Endothelial cell of umbilical vein (primary cell): ENCODE measurements around the gene QPCT. TPM values are rescaled to one million over a fixed set of nuclear protein-coding genes. Genes with fewer than 3 reads are reported as not detected.

Experiments
- BruUV-seq: library from RNA; stranded (reverse); fragments of 400-500 nt; replicated peaks from 2 replicates; lab custom pipeline; 2021; lab: Mats Ljungman, UMichigan
- CTCF ChIA-PET: fragments of 300-600, 350-600 bp; sonication (Branson Sonifier 250); formaldehyde crosslinking; loops from one replicate; lab custom pipeline; 2021; ENCODE audit warnings: antibody characterized with exemption, inconsistent platforms; lab: Charles Lee
- POLR2A ChIA-PET: fragments of 300-600, 350-600 bp; sonication (Branson Sonifier 250); formaldehyde crosslinking; loops from one replicate; lab custom pipeline; 2021; ENCODE audit warnings: antibody characterized with exemption, inconsistent platforms; lab: Charles Lee
- DNase-seq: peaks from one replicate; pipeline ENCODE4 v3.0.0-alpha.2; 2011; ENCODE audit warnings: low read depth, low spot score
- FAIRE-seq: peaks from 2 replicates; lab custom pipeline; 2011; peaks lifted over from hg19 to GRCh38; lab: Jason Lieb, UNC
- H2AFZ ChIP-seq: 2 replicates; pipeline ENCODE4 v1.6.0; 2012; ENCODE audit warnings: low read depth, low read length, control low read depth, inconsistent platforms
- H3K27ac ChIP-seq: 2 replicates; pipeline ENCODE4 v1.5.1; 2011; ENCODE audit warnings: low read depth, mild to moderate bottlenecking, control low read depth, low read length, moderate library complexity; ENCODE audit not compliant: insufficient read depth
- H3K27me3 ChIP-seq, 2 experiments: 2 replicates each; pipeline versions ENCODE4 v1.6.0 to v1.6.1; 2011; ENCODE audit warnings: low read length in 2 of 2, mixed read lengths in 1 of 2; ENCODE audit not compliant: control insufficient read depth in 2 of 2, insufficient read depth in 2 of 2
- H3K36me3 ChIP-seq, 2 experiments: 2 replicates in 1 of 2; 3 replicates in 1 of 2; pipeline ENCODE4 v1.5.1; 2011; ENCODE audit warnings: low read length in 2 of 2, mild to moderate bottlenecking in 1 of 2, moderate library complexity in 1 of 2; ENCODE audit not compliant: control insufficient read depth in 2 of 2, insufficient read depth in 2 of 2; ENCODE audit errors: extremely low read depth in 1 of 2
- H3K4me1 ChIP-seq: 3 replicates; pipeline ENCODE4 v1.5.1; 2011; ENCODE audit warnings: mild to moderate bottlenecking, low read length; ENCODE audit not compliant: control insufficient read depth, insufficient read depth; ENCODE audit errors: extremely low read depth
- H3K4me2 ChIP-seq: 2 replicates; pipeline ENCODE4 v1.6.1; 2011; ENCODE audit warnings: low read length, control low read depth, mixed read lengths; ENCODE audit not compliant: insufficient read depth
- H3K4me3 ChIP-seq, 3 experiments: fragments of 200-600 bp in 1 of 3; sonication (generic), shearing (Covaris generic) in 1 of 3; replicated peaks in 1 of 3; 2 replicates each; pipeline ENCODE4 v1.5.1; 2011 to 2016; ENCODE audit warnings: control low read depth in 3 of 3, low read length in 3 of 3, mild to moderate bottlenecking in 2 of 3, inconsistent platforms in 1 of 3, low read depth in 1 of 3, moderate library complexity in 1 of 3; ENCODE audit not compliant: insufficient read depth in 1 of 3
- H3K79me2 ChIP-seq: 2 replicates; pipeline ENCODE4 v1.6.0; 2012; ENCODE audit warnings: low read length, inconsistent platforms; ENCODE audit not compliant: control insufficient read depth, insufficient read depth
- H3K9ac ChIP-seq: replicated peaks from 2 replicates; pipeline ENCODE3; 2011; ENCODE audit warnings: low read length, control low read depth; ENCODE audit not compliant: insufficient read depth; ENCODE audit errors: extremely low read depth
- H3K9me1 ChIP-seq: replicated peaks from 3 replicates; pipeline ENCODE4 v1.6.0; 2011; ENCODE audit warnings: mild to moderate bottlenecking, low read length; ENCODE audit not compliant: control insufficient read depth, insufficient read depth; ENCODE audit errors: extremely low read depth
- H3K9me3 ChIP-seq: replicated peaks from 2 replicates; pipeline ENCODE4 v1.5.1; 2012; ENCODE audit warnings: low read length, inconsistent platforms; ENCODE audit not compliant: control insufficient read depth, insufficient read depth
- H4K20me1 ChIP-seq: replicated peaks from 2 replicates; pipeline ENCODE3; 2011; ENCODE audit warnings: mild to moderate bottlenecking, low read length; ENCODE audit not compliant: control insufficient read depth, insufficient read depth; ENCODE audit errors: extremely low read depth
- EZH2 ChIP-seq: IDR thresholded peaks from 2 replicates; pipeline ENCODE4 v1.6.1; 2012; ENCODE audit warnings: borderline replicate concordance, low read depth, mild to moderate bottlenecking, moderate library complexity, low read length, inconsistent platforms; ENCODE audit not compliant: severe bottlenecking
- FOS ChIP-seq: IDR thresholded peaks from 2 replicates; pipeline ENCODE4 v1.6.1; 2011; ENCODE audit warnings: mild to moderate bottlenecking, low read length, moderate library complexity, borderline replicate concordance; ENCODE audit not compliant: insufficient read depth
- GATA2 ChIP-seq: IDR thresholded peaks from 2 replicates; pipeline ENCODE4 v1.7.0; 2011; ENCODE audit warnings: low read depth, mild to moderate bottlenecking, moderate library complexity, mixed read lengths, low read length; ENCODE audit not compliant: insufficient read length, insufficient read depth
- JUN ChIP-seq: IDR thresholded peaks from 2 replicates; pipeline ENCODE4 v1.6.1; 2011; ENCODE audit warnings: borderline replicate concordance, low read depth; ENCODE audit not compliant: insufficient read length, insufficient read depth
- MYC ChIP-seq: IDR thresholded peaks from one replicate; pipeline ENCODE4 v1.6.1; 2011; ENCODE audit warnings: mild to moderate bottlenecking, low read depth, low read length
- POLR2A ChIP-seq: IDR thresholded peaks from 2 replicates; pipeline ENCODE4 v1.6.1; 2012; ENCODE audit warnings: low read depth, mild to moderate bottlenecking, control low read depth, low read length
- POLR2AphosphoS5 ChIP-seq: IDR thresholded peaks from 2 replicates; pipeline ENCODE4 v1.6.1; 2012; ENCODE audit warnings: low read depth, mild to moderate bottlenecking, control low read depth, low read length, moderate library complexity; ENCODE audit not compliant: insufficient read depth
- dilution Hi-C: fragments of 300-500 bp; cut with MboI; formaldehyde crosslinking; loops from one replicate; pipeline ENCODE4 v1.15.0; 2019; ENCODE audit warnings: low sequenced_read_pairs; ENCODE audit not compliant: extremely low pct_ligation_motif_present
- intact Hi-C: fragments of 100-400 bp; cut with micrococcal nuclease; formaldehyde crosslinking; loops from one replicate; pipeline ENCODE4 v1.10.0; 2022
- polyA plus RNA-seq, 4 experiments: library from polyadenylated mRNA; depleted of rRNA in 3 of 4; stranded (reverse) in 3 of 4; unstranded in 1 of 4; fragments of >200 nt; gene quantifications; 2 replicates each; pipeline versions ENCODE4 v1.2.1 to v1.2.3, GENCODE V29; 2011 to 2012; ENCODE audit warnings: missing spikeins in 1 of 4
- total RNA-seq: library from RNA; stranded (reverse); gene quantifications from 2 replicates; pipeline ENCODE4 v1.2.3, GENCODE V29; 2021
- TF ChIP-seq, protein P1 (sequence below): IDR thresholded peaks from 2 replicates; pipeline ENCODE4 v1.6.1; 2011; ENCODE audit not compliant: insufficient read depth, insufficient read length
- TF ChIP-seq, protein P2 (sequence below), 2 donors: IDR thresholded peaks; 1 replicate in 1 of 2; 2 replicates in 1 of 2; pipeline ENCODE4 v1.5.1; 2011; ENCODE audit warnings: low read length in 2 of 2, mild to moderate bottlenecking in 2 of 2, moderate library complexity in 2 of 2, control low read depth in 1 of 2, inconsistent platforms in 1 of 2, low read depth in 1 of 2; ENCODE audit not compliant: insufficient read depth in 1 of 2; ENCODE audit errors: extremely low read depth in 1 of 2

Gene QPCT
- total and polyA plus RNA-seq, 2 donors (not counting 3 experiments of a cell fraction or from before 2014, with no cell fraction given): 12.8 to 17.2 TPM

DNA sequence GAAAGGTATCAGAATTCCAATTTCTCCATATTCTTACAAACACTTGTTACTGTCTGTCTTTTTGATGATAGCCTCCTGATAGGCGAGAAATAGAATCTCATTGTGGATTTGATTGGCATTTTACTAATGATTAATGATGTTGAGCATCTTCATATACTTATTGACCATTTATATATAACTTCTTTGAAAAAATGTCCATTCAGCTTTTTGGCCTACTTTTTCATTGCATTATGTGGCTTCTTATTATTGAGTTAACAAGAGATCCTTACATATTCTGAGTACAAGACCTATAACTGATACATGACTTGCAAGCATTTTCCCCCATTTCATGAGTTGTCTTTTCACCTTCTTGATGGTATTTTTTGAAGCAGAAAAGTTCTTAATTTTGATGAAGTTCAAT, 54.6 kb downstream of the QPCT start:
- H3K4me1 ChIP-seq: peaks cover 3% of the 10 kb centered on the region
- no peak overlapping the region for H3K4me3 ChIP-seq
- no peak overlapping the region for H3K4me2 ChIP-seq
- DNase-seq (no peak), FAIRE-seq (no peak)
- H2AFZ ChIP-seq: no peak overlapping the region
- TF ChIP-seq MYC: no peak
- TF ChIP-seq JUN: no peak
- TF ChIP-seq, protein P1, sequence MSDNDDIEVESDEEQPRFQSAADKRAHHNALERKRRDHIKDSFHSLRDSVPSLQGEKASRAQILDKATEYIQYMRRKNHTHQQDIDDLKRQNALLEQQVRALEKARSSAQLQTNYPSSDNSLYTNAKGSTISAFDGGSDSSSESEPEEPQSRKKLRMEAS: no peak
- H3K36me3 ChIP-seq: no peaks in the 10 kb centered on the region
- H3K27ac ChIP-seq: no peak overlapping the region
- no peaks in the 10 kb centered on the region for H3K27me3 ChIP-seq
- ChIA-PET POLR2A (no interaction called here), CTCF (interaction anchor here (1.2 to 5.1 kb wide), 5 partner anchors 9 to 484 kb away, joined by 3 to 201 read pairs (median 9); no protein-coding TSS in a partner anchor)
- no peaks in the 10 kb centered on the region for H4K20me1 ChIP-seq
- no peaks in the 10 kb centered on the region for H3K9me3 ChIP-seq
- H3K79me2 ChIP-seq: no peaks in the 10 kb centered on the region
- no TSS peak for BruUV-seq
- H3K9me1 ChIP-seq: no peaks in the 10 kb centered on the region
- dilution Hi-C loops (no loop called here), intact Hi-C loops (loop anchor here (5.0 kb wide), 1 partner anchor 873 kb away; no protein-coding TSS in a partner anchor)
- no peak overlapping the region for H3K9ac ChIP-seq

DNA sequence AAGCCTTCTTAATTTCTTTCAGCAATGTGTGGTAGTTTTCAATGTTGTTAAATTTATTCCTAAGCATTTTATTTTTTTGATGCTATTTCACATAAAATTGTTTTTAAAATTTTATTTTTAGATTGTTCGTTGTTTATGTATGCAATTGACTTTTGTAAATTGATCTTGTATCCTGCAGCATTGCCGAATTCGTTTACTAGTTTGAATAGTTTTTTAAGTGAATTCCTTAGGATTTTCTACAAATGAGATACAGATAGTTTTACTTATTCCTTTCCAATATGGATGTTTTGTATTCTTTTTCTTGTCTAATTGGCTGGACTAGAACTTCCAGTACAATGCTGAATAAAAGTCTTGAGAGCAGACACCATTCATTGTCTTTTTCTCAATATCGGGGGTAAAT, 55.6 kb downstream of the QPCT start:
- CTCF ChIA-PET: interaction anchor here (1.3 to 4.3 kb wide), 4 partner anchors 10 to 483 kb away, joined by 3 to 51 read pairs (median 9); no protein-coding TSS in a partner anchor
- no peaks in the 10 kb centered on the region for H3K79me2 ChIP-seq
- dilution Hi-C loops (loop anchor here (25.0 kb wide), 1 partner anchor 462 kb away; no protein-coding TSS in a partner anchor), intact Hi-C loops (no loop called here)
- no peaks in the 10 kb centered on the region for H4K20me1 ChIP-seq
- FAIRE-seq (no peak), DNase-seq (no peak)
- H3K36me3 ChIP-seq: no peaks in the 10 kb centered on the region
- no TSS peak for BruUV-seq
- H3K4me3 ChIP-seq: no peak overlapping the region
- H3K9me1 ChIP-seq: no peaks in the 10 kb centered on the region
- TF ChIP-seq, protein P1: no peak
- TF ChIP-seq JUN (no peak), POLR2A (no peak), GATA2 (no peak), MYC (no peak), EZH2 (no peak), FOS (no peak), POLR2AphosphoS5 (no peak)
- TF ChIP-seq, protein P2, sequence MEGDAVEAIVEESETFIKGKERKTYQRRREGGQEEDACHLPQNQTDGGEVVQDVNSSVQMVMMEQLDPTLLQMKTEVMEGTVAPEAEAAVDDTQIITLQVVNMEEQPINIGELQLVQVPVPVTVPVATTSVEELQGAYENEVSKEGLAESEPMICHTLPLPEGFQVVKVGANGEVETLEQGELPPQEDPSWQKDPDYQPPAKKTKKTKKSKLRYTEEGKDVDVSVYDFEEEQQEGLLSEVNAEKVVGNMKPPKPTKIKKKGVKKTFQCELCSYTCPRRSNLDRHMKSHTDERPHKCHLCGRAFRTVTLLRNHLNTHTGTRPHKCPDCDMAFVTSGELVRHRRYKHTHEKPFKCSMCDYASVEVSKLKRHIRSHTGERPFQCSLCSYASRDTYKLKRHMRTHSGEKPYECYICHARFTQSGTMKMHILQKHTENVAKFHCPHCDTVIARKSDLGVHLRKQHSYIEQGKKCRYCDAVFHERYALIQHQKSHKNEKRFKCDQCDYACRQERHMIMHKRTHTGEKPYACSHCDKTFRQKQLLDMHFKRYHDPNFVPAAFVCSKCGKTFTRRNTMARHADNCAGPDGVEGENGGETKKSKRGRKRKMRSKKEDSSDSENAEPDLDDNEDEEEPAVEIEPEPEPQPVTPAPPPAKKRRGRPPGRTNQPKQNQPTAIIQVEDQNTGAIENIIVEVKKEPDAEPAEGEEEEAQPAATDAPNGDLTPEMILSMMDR (IDR thresholded peaks at IDR 0.05; ENCODE audit: extremely low read depth in 1 of 2, insufficient read depth in 1 of 2, low read depth in 1 of 2, low read length in 2 of 2): no peak
- peaks cover 3% of the 10 kb centered on the region for H3K4me1 ChIP-seq
- no peak overlapping the region for H3K27ac ChIP-seq
- H3K27me3 ChIP-seq: no peaks in the 10 kb centered on the region
- H3K4me2 ChIP-seq: no peak overlapping the region
- H3K9ac ChIP-seq: no peak overlapping the region
- POLR2A ChIA-PET: no interaction called here
- H2AFZ ChIP-seq: no peak overlapping the region
- no peaks in the 10 kb centered on the region for H3K9me3 ChIP-seq
